ENCODE data around the gene ITPKC.

Gene ITPKC

GRCh38 chr19:40682431-40682964, 34.4 kb upstream of the ITPKC start:
- peaks cover 11 to 22% of the 10 kb centered on the region in 2 donors for H3K36me3 ChIP-seq (ENCODE audit: control insufficient read depth in 2 of 2, insufficient read depth in 2 of 2, low read length in 2 of 2)

GRCh38 chr19:40683437-40683836, 33.5 kb upstream of the ITPKC start:
- H3K9ac ChIP-seq (ENCODE audit: low read depth in 1 of 2, low read length in 2 of 2), result no peak overlapping the region
- H3K4me1 ChIP-seq (ENCODE audit: control insufficient read depth in 2 of 2, insufficient read depth in 2 of 2, low read length in 2 of 2), result peaks cover 13 to 19% of the 10 kb centered on the region in 2 donors
- H3K4me3 ChIP-seq (ENCODE audit: low read length in 2 of 2), result no peak overlapping the region
- H3K27ac ChIP-seq (ENCODE audit: low read depth in 2 of 2, low read length in 2 of 2), result no peak overlapping the region
- H3K27me3 ChIP-seq (ENCODE audit: control insufficient read depth in 2 of 2, insufficient read depth in 2 of 2, low read length in 2 of 2), result no peaks in the 10 kb centered on the region
- no peaks in the 10 kb centered on the region for H3K9me3 ChIP-seq (ENCODE audit: control insufficient read depth in 2 of 2, low read length in 2 of 2)
- H3K36me3 ChIP-seq (ENCODE audit: control insufficient read depth in 2 of 2, insufficient read depth in 2 of 2, low read length in 2 of 2), result peaks cover 8 to 21% of the 10 kb centered on the region in 2 donors

More at GRCh38 chr19:40682431-40682964, 34.4 kb upstream of the ITPKC start:
- Histone ChIP-seq H3K27me3 (ENCODE audit: control insufficient read depth in 2 of 2, insufficient read depth in 2 of 2, low read length in 2 of 2) (no peaks in the 10 kb centered on the region), H3K9me3 (ENCODE audit: control insufficient read depth in 2 of 2, low read length in 2 of 2) (no peaks in the 10 kb centered on the region), H3K27ac (ENCODE audit: low read depth in 2 of 2, low read length in 2 of 2) (no peak overlapping the region), H3K4me1 (ENCODE audit: control insufficient read depth in 2 of 2, insufficient read depth in 2 of 2, low read length in 2 of 2) (peaks cover 5 to 9% of the 10 kb centered on the region in 2 donors), H3K9ac (ENCODE audit: low read depth in 1 of 2, low read length in 2 of 2) (no peak overlapping the region), H3K4me3 (ENCODE audit: low read length in 2 of 2) (no peak overlapping the region)

- no peaks in the 10 kb centered on the region for H3K27me3 ChIP-seq (ENCODE audit: control insufficient read depth in 2 of 2, insufficient read depth in 2 of 2, low read length in 2 of 2)
- no peak overlapping the region for H3K9ac ChIP-seq (ENCODE audit: low read depth in 1 of 2, low read length in 2 of 2)
- H3K4me3 ChIP-seq (ENCODE audit: low read length in 2 of 2), result no peak overlapping the region
- H3K27ac ChIP-seq (ENCODE audit: low read depth in 2 of 2, low read length in 2 of 2), result no peak overlapping the region
- peaks cover 8 to 21% of the 10 kb centered on the region in 2 donors for H3K36me3 ChIP-seq (ENCODE audit: control insufficient read depth in 2 of 2, insufficient read depth in 2 of 2, low read length in 2 of 2)
- H3K4me1 ChIP-seq (ENCODE audit: control insufficient read depth in 2 of 2, insufficient read depth in 2 of 2, low read length in 2 of 2), result peaks cover 13 to 27% of the 10 kb centered on the region in 2 donors
- no peaks in the 10 kb centered on the region for H3K9me3 ChIP-seq (ENCODE audit: control insufficient read depth in 2 of 2, low read length in 2 of 2)
Observed at GRCh38 chr19:40684280-40684679, 32.6 kb upstream of the ITPKC start.

GRCh38 chr19:40685016-40685526, 31.8 kb upstream of the ITPKC start:
- H3K9me3 ChIP-seq (ENCODE audit: control insufficient read depth in 2 of 2, low read length in 2 of 2), result no peaks in the 10 kb centered on the region
- H3K4me3 ChIP-seq (ENCODE audit: low read length in 2 of 2), result no peak overlapping the region
- peaks cover 15 to 31% of the 10 kb centered on the region in 2 donors for H3K4me1 ChIP-seq (ENCODE audit: control insufficient read depth in 2 of 2, insufficient read depth in 2 of 2, low read length in 2 of 2)
- H3K27me3 ChIP-seq (ENCODE audit: control insufficient read depth in 2 of 2, insufficient read depth in 2 of 2, low read length in 2 of 2), result no peaks in the 10 kb centered on the region
- H3K9ac ChIP-seq (ENCODE audit: low read depth in 1 of 2, low read length in 2 of 2), result no peak overlapping the region
- H3K36me3 ChIP-seq (ENCODE audit: control insufficient read depth in 2 of 2, insufficient read depth in 2 of 2, low read length in 2 of 2), result peaks cover 8 to 21% of the 10 kb centered on the region in 2 donors
- peak overlapping the region in 1 of 2 donors; percentile 2 for H3K27ac ChIP-seq (ENCODE audit: low read depth in 2 of 2, low read length in 2 of 2)

GRCh38 chr19:40685563-40685962, 31.3 kb upstream of the ITPKC start:
- H3K4me3 ChIP-seq (ENCODE audit: low read length in 2 of 2), result no peak overlapping the region
- no peaks in the 10 kb centered on the region for H3K27me3 ChIP-seq (ENCODE audit: control insufficient read depth in 2 of 2, insufficient read depth in 2 of 2, low read length in 2 of 2)
- H3K27ac ChIP-seq (ENCODE audit: low read depth in 2 of 2, low read length in 2 of 2), result peak overlapping the region in 1 of 2 donors; percentile 2
- H3K36me3 ChIP-seq (ENCODE audit: control insufficient read depth in 2 of 2, insufficient read depth in 2 of 2, low read length in 2 of 2), result peaks cover 8 to 21% of the 10 kb centered on the region in 2 donors
- H3K9ac ChIP-seq (ENCODE audit: low read depth in 1 of 2, low read length in 2 of 2), result no peak overlapping the region
- peaks cover 15 to 31% of the 10 kb centered on the region in 2 donors for H3K4me1 ChIP-seq (ENCODE audit: control insufficient read depth in 2 of 2, insufficient read depth in 2 of 2, low read length in 2 of 2)
- H3K9me3 ChIP-seq (ENCODE audit: control insufficient read depth in 2 of 2, low read length in 2 of 2), result no peaks in the 10 kb centered on the region

GRCh38 chr19:40686882-40687524, 29.9 kb upstream of the ITPKC start:
- Histone ChIP-seq H3K9me3 (ENCODE audit: control insufficient read depth in 2 of 2, low read length in 2 of 2) (no peaks in the 10 kb centered on the region), H3K27ac (ENCODE audit: low read depth in 2 of 2, low read length in 2 of 2) (peak overlapping the region; percentile 24 to 56), H3K4me3 (ENCODE audit: low read length in 2 of 2) (no peak overlapping the region), H3K9ac (ENCODE audit: low read depth in 1 of 2, low read length in 2 of 2) (no peak overlapping the region), H3K36me3 (ENCODE audit: control insufficient read depth in 2 of 2, insufficient read depth in 2 of 2, low read length in 2 of 2) (peaks cover 6 to 21% of the 10 kb centered on the region in 2 donors), H3K27me3 (ENCODE audit: control insufficient read depth in 2 of 2, insufficient read depth in 2 of 2, low read length in 2 of 2) (no peaks in the 10 kb centered on the region), H3K4me1 (ENCODE audit: control insufficient read depth in 2 of 2, insufficient read depth in 2 of 2, low read length in 2 of 2) (peaks cover 20 to 37% of the 10 kb centered on the region in 2 donors)

GRCh38 chr19:40687525-40688016, 29.3 kb upstream of the ITPKC start:
- Histone ChIP-seq H3K27me3 (ENCODE audit: control insufficient read depth in 2 of 2, insufficient read depth in 2 of 2, low read length in 2 of 2) (no peaks in the 10 kb centered on the region), H3K9me3 (ENCODE audit: control insufficient read depth in 2 of 2, low read length in 2 of 2) (no peaks in the 10 kb centered on the region), H3K36me3 (ENCODE audit: control insufficient read depth in 2 of 2, insufficient read depth in 2 of 2, low read length in 2 of 2) (peaks cover 11 to 19% of the 10 kb centered on the region in 2 donors), H3K4me3 (ENCODE audit: low read length in 2 of 2) (peak overlapping the region in 1 of 2 donors; percentile 74), H3K9ac (ENCODE audit: low read depth in 1 of 2, low read length in 2 of 2) (peak overlapping the region; percentile 1 to 9), H3K4me1 (ENCODE audit: control insufficient read depth in 2 of 2, insufficient read depth in 2 of 2, low read length in 2 of 2) (peaks cover 20 to 37% of the 10 kb centered on the region in 2 donors), H3K27ac (ENCODE audit: low read depth in 2 of 2, low read length in 2 of 2) (peak overlapping the region; percentile 56 to 61)

GRCh38 chr19:40688309-40688708, 28.6 kb upstream of the ITPKC start:
- peaks cover 20 to 37% of the 10 kb centered on the region in 2 donors for H3K4me1 ChIP-seq (ENCODE audit: control insufficient read depth in 2 of 2, insufficient read depth in 2 of 2, low read length in 2 of 2)
- H3K9ac ChIP-seq (ENCODE audit: low read depth in 1 of 2, low read length in 2 of 2), result peak overlapping the region in 1 of 2 donors; percentile 1
- no peaks in the 10 kb centered on the region for H3K9me3 ChIP-seq (ENCODE audit: control insufficient read depth in 2 of 2, low read length in 2 of 2)
- peak overlapping the region in 1 of 2 donors; percentile 74 for H3K4me3 ChIP-seq (ENCODE audit: low read length in 2 of 2)
- H3K36me3 ChIP-seq (ENCODE audit: control insufficient read depth in 2 of 2, insufficient read depth in 2 of 2, low read length in 2 of 2), result peaks cover 11 to 19% of the 10 kb centered on the region in 2 donors
- H3K27ac ChIP-seq (ENCODE audit: low read depth in 2 of 2, low read length in 2 of 2), result peak overlapping the region in 1 of 2 donors; percentile 61
- H3K27me3 ChIP-seq (ENCODE audit: control insufficient read depth in 2 of 2, insufficient read depth in 2 of 2, low read length in 2 of 2), result no peaks in the 10 kb centered on the region

GRCh38 chr19:40688987-40689338, 27.9 kb upstream of the ITPKC start:
- H3K27ac ChIP-seq (ENCODE audit: low read depth in 2 of 2, low read length in 2 of 2), result peak overlapping the region in 1 of 2 donors; percentile 68
- peaks cover 11 to 17% of the 10 kb centered on the region in 2 donors for H3K36me3 ChIP-seq (ENCODE audit: control insufficient read depth in 2 of 2, insufficient read depth in 2 of 2, low read length in 2 of 2)
- no peaks in the 10 kb centered on the region for H3K27me3 ChIP-seq (ENCODE audit: control insufficient read depth in 2 of 2, insufficient read depth in 2 of 2, low read length in 2 of 2)
- H3K4me1 ChIP-seq (ENCODE audit: control insufficient read depth in 2 of 2, insufficient read depth in 2 of 2, low read length in 2 of 2), result peaks cover 20 to 37% of the 10 kb centered on the region in 2 donors
- H3K9me3 ChIP-seq (ENCODE audit: control insufficient read depth in 2 of 2, low read length in 2 of 2), result no peaks in the 10 kb centered on the region
- peak overlapping the region in 1 of 2 donors; percentile 55 for H3K9ac ChIP-seq (ENCODE audit: low read depth in 1 of 2, low read length in 2 of 2)
- H3K4me3 ChIP-seq (ENCODE audit: low read length in 2 of 2), result peak overlapping the region; percentile 65 to 74

Measured in mucosa of rectum (tissue), 2 donors.